Left kidney (tissue), 2 donors: ENCODE data around the gene CELSR2. TPM values are rescaled to one million over a fixed set of nuclear protein-coding genes. Genes with fewer than 3 reads are reported as not detected.
A peak's percentile ranks its signal among the peaks of the same experiment; 100 is the strongest.
"Not testable (repeated sequence)": the region's sequence is repeated elsewhere in the genome, so short reads cannot be mapped to it uniquely, and the experiment has no call there.

ENCODE experiments used
- DNase-seq: peaks from one replicate; pipeline ENCODE4 v3.0.0-alpha.2; 2013
- polyA plus RNA-seq: library from polyadenylated mRNA; unstranded; fragments of 120-200 nt; gene quantifications from one replicate; pipeline ENCODE4 v1.2.1, GENCODE V29; 2013; ENCODE audit not compliant: insufficient read length

Gene CELSR2
- polyA plus RNA-seq, 1 donor = 31.8 TPM

DNA sequence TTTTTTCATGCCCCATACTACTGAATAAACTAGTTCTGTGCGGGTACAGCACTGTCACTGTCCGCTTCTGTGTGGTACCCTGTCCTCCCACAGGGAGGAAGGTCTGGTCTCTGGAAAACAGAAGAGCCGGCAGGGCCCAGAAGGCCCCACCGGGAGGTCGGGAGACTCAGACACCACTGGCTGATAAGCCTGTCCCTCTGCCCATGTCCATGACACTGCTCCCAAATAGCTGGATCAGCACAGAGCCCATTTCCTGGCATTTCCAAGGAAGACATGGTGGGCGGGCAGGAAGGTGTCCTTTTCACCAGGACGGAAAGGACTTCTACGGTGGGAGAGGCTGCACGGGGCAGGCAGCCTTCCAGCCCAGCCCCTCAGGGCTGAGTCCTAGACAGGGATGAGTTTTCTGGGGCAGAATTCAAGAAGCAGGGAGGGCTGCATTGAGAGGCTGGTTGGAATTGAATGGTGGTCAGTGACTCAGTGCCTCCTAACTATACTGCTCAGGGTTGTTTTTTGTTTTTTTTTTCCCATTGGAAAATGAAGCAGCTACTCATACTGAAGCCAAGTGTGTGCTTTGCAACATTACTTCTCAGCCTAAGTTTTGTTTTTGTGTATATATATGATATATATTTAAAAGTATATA, 26.5 kb downstream of the CELSR2 start:
- DNase-seq = no peak

DNA sequence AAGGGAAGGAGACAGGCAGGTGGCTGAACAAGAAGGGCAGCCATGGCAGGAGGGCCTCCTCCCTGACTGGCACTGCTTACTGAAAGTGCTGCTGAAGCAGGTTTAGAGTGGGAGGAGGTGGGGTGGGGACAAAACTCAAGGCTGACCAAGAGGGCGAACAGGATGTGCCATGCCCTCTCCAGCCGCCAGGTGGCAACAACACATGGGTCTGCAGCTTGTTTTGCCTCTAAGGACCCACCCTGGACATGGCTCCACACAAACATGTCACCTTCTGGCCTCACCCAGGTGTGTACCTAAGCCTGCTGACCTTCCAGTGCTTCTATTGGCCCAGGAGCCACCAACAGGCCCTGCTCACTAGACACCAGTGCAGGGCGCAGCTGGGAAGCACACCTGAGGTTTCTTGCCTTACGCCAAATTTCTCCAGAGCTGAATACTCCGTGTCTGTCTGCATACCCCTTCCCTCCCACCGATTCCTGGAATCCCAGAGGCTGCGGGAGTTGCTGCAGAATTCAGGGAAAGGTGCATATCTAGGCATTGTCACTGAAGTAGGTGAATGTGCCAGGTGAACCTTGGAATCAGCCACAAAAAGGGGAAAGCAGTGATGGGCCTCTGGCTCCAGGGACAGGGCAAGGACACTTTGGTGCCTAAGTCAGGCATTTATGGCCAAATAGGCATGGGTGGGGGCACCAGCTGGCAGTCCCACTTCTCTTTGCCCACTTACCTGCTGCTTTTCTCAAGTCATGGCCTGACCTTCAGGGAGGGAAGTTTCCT, 28.3 kb downstream of the CELSR2 start:
- DNase-seq = no peak

DNA sequence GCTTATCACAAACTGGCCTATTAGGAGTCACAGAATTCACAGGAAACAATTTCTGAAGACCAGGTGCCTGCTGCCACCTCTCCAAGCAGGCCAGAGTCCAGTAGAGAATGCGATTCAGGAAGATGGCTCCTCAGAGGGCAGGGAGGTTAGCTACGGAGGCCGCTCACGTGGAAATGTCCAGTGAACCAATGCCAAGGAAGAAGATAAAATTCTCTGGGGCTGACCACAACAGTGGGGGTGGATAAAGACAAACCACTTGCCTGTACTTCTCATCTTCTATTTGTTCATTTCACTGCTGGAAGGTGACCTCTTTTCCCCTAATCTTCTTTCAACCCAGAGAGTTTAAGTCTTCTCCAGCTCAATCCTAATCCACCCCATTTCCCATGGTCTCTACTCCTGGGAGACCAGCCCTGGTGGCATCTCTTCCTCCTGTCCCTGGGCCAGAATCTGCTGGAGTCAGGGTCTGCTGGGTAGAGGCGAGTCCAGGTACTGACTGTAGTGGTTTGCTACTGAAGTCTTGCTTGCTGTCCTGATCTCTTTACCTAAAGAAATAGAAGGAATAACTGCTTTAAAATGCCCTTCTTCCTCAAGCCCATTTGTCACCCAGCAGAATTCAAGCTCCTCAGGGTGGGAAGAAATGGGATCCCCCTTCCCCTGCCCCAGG, 30.4 kb downstream of the CELSR2 start:
- DNase-seq = no peak

DNA sequence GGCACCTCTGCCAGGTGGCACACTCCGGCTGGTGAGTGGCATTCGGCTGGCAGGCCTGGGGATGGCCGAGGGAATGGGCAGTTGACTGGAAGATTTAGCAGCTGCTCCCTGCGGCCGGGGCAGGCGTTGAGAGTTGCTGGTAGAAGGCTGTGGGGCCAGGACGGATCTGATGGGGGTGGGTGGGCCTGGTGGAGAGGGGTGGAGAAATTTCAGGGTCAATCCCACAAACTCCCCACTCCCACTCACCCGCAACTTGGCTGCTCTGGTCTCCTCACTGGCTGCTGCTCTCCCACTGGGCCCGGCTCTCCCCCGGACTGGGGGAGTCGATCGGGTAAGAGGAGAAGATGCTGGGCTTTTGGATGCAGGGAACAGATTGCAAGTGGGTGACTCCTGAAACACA, 31.5 kb downstream of the CELSR2 start:
- no peak for DNase-seq

DNA sequence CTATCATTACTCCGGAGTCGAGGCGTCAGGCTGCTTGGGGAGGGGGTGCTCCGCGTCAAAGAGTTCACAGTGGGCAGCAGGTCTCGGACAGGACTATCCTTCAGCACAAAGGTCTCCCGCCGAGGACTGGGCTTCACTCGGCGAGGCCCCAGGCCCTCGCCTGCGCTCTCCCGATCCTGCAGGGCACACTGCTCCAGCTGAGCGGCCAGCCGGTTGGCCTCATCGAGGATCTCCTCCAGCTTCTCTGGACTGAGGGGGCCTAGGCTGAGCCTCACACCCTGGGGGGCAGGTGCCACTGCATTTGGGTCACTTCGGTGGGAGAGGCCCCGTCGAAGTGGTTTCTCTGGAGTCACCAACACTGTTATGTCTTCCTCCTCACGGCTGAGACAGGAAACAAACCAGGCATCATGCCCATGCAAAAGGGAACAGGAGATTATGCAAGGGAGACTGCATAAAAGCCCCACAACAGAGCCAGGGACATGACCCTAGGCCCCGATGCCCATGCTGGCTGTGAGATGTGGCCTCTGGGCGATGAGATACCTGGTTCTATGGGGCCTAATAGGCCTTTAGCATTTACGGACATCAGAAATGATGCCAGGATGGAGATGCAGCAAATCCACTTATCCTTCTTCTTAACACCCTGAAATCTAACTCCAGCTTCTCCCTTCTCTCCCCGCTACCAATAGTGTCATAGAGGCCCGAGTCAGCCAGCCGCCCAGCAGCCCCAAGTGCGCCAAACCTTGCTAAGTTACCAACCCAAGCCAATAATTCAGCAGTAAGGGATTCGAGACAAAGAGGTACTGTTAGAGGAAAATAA, 32.5 kb downstream of the CELSR2 start:
- no peak for DNase-seq

DNA sequence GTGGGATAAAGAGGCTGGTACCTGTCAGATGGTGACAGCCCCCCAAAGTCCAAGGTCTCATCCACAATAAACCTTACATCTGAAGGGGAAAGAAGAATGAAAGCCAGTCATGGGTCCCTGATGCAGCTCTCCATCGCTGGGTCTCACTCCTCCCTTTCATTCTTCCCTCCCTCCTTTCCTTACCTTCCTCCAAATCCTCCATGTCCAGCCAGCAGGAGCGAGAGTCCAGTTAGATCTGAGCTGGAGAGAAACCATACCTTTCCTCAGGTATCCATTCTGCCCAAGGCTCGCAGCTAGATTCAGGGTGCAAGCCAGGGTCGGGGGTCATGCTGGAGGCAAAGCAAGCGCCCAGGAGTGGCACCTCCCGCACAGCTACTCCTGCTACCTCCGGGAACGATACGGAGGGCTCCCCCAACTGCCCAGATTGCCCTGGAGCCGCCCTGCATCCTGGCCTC, 33.2 kb downstream of the CELSR2 start:
- no peak for DNase-seq

DNA sequence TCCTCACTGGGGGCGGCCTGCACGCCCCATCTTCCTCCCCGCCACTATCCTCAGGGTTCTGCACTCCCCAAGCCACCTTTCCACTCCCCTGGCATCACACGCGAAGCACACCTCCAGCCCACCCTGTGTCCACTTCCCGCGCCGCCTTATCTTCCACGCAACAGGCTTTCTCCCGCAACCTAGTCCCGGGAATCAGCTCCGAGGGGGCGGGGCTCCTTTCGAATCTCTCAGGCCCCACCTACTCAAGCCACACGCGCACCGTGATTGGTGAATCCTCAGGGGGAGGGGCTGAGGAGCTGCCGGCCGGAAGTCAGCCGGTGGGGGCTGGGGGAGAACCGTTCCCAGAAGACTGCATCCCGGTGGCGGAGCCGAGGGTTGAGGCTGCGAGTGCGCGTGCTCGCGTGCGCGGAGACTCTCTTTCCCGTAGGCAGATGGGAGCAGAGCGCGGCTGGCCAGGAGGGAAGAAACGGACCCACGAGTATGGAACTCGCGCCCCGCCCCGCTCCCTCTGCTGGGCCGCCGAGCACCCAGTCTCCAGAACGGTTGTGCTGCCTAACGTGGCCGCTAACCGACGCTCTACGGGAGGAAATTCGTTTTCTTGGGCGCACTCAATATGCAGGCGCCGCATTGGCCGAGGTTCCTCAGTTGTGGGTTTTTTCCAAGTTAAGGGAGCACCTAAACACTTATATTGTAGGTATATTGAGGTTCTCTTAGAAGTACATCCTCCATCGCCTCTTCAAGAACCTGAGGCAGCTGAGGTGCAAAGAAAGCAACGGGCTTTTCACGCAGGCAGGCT, 33.8 kb downstream of the CELSR2 start, which contains the start of gene PSRC1:
TSS of gene PSRC1 (minus strand) at position 194 of the 796 bp plus-strand sequence.
- DNase-seq = peak; percentile 96

DNA sequence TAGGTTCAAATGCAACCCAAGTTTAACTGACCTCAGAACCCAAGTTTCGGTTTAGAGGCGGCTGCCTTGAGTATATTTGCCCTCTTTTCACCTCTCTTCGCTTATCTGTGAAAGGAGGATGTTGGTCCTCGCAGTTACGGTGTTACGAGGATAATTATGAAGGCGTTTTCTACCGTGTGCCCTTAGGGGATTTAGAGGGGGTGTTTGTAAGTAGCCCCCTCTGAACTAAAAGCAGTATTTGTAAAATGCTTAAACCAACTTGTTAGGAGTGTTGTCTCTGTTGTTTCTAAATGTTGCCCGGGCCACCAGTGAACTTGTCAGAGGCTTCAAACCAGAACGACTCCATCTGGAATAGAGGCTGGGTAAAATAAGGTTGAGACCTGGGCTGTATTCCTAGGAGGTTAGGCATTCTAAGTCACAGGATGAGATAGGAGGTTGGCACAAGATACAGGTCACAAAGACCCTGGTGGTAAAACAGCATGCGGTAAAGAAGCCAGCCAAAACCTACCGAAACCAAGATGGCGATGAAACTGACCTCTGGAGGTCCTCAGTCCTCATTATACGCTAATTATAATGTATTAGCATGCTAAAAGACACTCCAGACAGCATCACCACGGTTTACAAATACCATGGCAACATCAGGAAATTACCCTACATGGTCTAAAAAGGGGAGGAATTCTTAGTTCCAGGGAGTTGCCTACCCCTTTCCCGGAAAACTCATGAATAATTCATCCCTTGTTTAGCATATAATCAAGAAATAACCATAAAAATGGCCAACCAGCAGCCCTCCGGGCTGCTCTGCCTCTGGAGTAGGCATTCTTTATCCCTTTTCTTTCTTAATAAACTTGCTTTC, 34.6 kb downstream of the CELSR2 start:
- no peak for DNase-seq

DNA sequence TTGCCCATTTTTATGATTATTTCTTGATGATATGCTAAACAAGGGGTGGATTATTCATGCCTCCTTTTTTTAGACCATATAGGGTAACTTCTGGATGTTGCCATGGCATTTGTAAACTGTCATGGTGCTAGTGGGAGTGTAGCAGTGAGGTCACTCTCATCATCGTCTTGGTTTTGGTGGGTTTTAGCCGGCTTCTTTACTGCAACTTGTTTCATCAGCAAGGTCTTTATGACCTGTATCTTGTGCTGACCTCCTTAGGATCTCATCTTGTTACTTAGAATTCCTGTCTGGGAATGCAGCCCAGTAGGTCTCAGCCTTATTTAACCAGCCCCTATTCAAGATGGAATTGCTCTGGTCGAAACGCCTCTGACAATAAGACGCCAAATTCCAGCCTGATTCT, 37.4 kb downstream of the CELSR2 start:
- not testable (repeated sequence) for DNase-seq

DNA sequence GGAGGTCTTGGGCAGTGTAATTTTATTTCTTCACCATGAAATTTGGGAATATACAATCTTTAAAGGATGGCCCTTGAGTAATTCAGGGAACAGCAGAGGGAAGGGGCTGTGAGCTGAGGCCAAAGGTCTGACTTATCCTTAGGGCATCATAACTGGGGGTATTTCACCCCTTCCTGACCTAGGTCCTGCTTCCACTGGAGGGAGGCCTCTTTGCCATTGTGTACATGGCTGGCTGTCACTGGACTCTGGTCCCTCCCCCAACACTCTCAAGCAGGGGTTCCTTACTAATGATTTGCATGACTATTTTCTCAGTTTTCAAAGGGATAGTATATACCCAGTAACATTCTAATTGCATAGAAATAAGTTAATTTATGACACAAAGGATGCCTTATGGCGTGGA, 40.8 kb downstream of the CELSR2 start:
- DNase-seq = no peak

DNA sequence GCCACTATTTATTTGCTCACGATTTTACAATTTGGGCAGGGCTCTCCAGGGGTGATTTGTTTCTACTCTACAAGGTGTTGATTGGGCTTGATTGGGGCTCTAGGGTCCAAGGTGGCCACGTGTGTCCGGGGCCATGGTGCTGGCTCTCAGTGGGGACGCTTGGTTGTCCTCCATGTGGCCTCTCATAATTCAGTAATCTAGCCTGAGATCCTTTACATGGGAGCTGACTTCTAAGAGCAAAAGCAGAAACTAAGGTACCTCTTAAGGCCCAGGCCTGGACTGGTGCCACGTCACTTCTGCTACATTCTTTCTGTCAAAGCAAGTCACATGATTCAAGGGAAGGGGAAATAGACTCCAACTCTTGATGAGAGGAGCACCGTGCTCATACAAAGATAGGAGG, 41.7 kb downstream of the CELSR2 start:
- no peak for DNase-seq

DNA sequence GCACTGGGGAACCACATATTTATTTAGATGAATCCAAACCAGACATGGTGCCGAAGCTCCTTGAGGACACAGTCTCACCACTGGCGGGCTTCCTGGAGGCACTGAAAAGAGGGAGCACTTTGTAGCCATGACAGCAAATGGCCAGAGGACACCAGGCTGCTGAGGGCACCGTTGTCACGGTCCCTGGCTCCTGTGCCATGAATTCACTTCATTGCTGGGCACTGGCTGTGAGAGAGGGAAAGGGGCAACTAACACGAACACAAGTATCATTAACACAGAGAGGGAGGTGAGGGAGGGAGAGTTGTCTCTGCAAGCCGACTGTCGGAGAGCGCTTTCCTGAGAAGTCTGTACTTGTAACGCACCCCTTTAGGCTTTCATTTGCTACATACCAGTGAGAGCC, 43.0 kb downstream of the CELSR2 start:
- DNase-seq = no peak

DNA sequence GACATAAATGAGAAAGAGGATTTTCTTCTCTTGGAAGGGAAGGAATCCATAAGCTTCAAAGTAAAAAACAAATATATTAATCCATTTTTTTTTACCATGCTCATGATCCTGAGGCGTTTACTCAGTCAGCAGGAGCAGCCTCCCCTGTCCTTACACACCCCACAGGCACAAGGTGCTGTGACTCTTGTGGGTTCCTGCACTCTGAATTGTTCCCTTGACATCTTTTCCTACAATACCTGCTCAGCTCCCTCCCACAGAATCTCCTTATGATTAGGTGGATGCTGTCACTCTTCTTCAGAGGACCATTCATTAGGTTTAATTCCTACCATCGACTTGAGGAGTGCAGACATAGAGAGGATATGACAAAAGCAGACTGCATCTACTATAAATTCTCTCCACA, 43.7 kb downstream of the CELSR2 start:
- DNase-seq = no peak

DNA sequence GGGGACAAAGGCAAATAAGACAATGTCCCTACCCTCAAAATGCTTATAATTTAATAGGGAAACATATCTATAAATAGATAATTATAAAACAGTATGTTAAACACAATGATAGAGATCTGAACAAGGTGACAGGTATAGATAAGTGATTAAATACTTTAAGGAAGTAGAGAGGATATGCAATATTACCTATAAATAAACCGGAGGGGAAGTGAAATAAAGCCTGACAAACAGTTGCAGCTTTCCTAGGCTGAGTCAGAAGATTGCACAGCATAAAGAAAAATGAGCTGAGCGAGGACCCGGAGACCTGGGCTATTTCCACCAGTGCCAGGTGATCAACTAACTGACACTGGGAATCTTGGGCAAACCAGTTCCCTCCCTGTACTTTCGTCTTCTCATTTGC, 45.1 kb downstream of the CELSR2 start:
- no peak for DNase-seq

DNA sequence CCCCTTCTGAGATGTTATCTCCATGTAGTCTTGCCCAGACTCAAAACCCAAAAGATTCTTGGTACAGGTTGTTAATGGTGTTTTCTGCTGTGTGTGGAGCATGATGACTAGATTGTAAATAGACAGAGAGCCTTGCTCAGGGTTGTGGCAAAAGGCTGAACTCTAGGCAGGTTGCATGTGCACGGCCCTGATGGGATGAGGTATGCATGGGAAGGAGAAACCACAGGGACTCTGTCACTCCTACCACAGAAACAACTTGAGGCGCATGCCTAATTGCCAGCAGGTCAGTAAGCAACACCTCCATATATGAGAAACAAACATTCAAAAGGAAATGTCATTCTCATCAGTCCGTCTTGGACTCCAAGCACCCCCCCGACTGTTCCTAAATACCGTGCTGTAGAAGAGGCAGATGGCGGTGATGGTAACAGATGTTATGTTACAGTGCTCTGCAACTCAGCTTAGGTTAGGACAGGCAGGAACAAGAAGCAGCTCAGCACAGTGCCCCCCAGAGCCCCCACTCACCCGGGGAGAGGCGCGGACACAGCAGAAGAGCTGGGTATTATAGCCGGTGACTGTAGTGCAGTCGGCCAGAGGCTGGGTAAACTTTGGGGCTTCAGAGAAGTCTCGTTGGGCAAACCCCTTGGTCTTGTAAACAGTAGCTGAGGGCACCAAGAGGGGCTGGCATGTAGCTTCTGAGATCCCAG, 46.5 kb downstream of the CELSR2 start:
- no peak for DNase-seq

DNA sequence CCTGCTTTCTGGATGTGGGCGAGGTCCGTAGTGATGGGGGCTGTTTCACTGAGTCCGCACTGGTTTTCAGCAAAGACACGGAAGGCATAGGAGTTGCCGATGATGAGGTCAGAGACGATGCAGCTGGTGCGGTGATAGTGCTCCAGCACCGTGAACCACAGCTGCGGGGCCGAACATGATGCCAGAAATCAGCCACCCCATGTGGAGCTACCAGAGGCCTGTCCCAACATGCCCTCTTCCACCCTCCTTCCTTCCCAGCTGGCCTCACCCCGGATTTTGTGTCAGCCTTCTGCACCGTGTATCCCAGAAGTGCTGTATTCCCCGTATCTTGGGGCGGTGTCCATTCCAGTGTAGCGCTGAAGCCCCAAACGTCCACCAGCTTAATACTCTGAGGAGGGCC, 47.4 kb downstream of the CELSR2 start:
- DNase-seq = no peak

DNA sequence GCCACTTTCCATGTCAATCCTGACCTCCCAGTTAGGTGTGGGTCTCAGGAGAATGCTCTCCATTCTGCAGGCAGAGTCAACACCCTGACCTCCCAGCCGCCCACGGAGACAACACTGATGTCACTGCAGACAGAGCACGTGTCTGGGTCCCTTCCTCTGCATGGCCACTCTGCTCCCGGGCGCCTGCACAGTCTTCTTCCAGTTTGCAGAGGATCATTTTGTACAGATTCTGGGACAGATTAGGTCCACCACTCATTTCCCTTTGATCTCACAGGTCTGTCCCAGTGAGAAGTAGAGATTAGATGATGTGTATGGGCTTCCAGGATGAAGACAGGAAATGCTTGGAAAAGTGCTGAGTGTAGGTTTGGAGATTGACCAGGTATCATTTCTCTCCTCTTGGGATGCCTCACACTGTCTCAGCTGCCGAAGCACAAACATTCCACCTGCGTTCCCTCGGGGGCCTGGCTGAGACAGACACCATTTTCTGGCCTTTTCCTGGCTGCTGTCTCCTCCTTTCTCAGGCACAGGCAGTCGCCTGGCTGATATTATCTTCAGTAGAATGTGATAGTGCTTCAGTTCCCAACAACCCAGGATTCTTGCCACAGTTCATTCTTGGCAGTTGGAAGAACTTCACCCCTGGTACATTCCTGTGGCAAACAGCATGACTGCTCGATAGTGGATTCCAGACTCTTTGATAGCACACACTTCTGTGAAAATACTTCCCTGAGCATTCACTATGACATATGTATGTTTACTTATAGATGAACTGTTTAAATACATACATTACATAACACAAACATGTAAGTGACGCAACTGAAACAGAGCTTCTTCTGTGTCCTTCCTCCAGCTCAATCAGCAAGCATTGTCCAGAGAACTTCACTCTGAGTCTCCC, 49.6 kb downstream of the CELSR2 start:
- DNase-seq = no peak

DNA sequence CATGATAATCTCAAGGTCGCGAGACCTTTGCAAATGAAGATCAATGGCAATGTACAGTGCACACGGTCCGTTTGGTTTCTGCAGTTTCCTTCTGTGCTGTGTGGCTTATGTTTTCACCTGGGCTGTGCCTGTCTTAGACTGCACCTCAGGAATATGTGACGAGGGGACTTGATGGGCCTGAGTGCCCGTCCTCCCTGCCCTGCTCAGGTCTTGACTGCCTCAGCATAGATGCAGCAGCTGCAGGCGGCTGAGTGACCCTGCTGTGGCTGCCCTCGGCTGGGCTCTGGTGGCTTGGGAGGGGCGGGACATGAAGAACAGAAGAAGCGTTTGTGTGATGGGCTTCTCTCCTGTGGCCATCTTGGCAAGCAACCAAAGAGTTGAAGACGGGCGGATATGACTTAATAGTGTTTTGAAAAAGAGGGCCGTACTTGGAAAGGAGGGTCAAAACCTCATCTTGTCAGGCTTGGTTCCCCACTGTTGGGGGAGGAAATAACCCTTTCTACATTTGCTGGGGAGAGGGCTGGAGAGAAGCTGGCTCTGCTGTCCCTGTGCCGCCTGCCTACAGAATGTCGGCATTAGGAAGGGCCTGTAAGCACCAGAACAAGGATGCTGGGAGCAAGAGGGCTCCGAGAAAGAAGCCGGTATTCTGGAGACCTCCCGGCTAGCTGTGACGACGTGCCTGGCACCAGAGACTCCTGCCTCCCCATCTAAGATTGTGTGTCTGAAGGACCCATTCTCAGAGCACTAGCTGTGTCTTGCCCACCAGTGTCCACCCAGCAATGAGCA, 50.4 kb downstream of the CELSR2 start:
- DNase-seq = no peak
